ENCODE measurements around the gene PNMA6F. TPM values are rescaled to one million over a fixed set of nuclear protein-coding genes. Genes with fewer than 3 reads are reported as not detected.

Gene PNMA6F
- total and polyA plus RNA-seq, 11 donors, result not detected

Other genes with a start within 250 kb of the PNMA6F start
- 1 to 10 TPM in 8 of 9 donors, under 1 TPM in 1; 0.74 to 3.1 (median 1.7) TPM for gene PNMA6A, start 249.3 kb downstream of the PNMA6F start, total RNA-seq
- 1 to 10 TPM in 1 of 2 donors, under 1 TPM in 1; 0.71 to 3.4 TPM for gene PNMA6A, start 249.3 kb downstream of the PNMA6F start, polyA plus RNA-seq
- gene MAGEA1, start 142.5 kb downstream of the PNMA6F start, total RNA-seq, result not detected
- not detected for gene MAGEA1, start 142.5 kb downstream of the PNMA6F start, polyA plus RNA-seq
- 1 to 10 TPM; 6.0 to 8.6 (median 7.9) TPM for gene ZNF275, start 12.4 kb upstream of the PNMA6F start, total RNA-seq
- gene ZNF275, start 12.4 kb upstream of the PNMA6F start, polyA plus RNA-seq, result 1 to 10 TPM; 2.1 to 6.3 TPM
- not detected for gene PNMA6E, start 79.6 kb upstream of the PNMA6F start, total RNA-seq
- not detected for gene PNMA6E, start 79.6 kb upstream of the PNMA6F start, polyA plus RNA-seq
- gene ZFP92, start 89.7 kb upstream of the PNMA6F start, total RNA-seq, result 1 to 10 TPM in 2 of 9 donors, under 1 TPM in 7; 0.22 to 1.5 (median 0.64) TPM
- under 1 TPM; 0.23 to 0.47 TPM for gene ZFP92, start 89.7 kb upstream of the PNMA6F start, polyA plus RNA-seq
- gene TREX2, start 124.3 kb upstream of the PNMA6F start, total RNA-seq, result under 1 TPM in 6 of 9 donors, not detected in 3; 0.22 to 0.48 (median 0.29) TPM
- under 1 TPM; 0.23 to 0.32 TPM for gene TREX2, start 124.3 kb upstream of the PNMA6F start, polyA plus RNA-seq
- gene HAUS7, start 148.8 kb upstream of the PNMA6F start, total RNA-seq, result 10 to 100 TPM; 15.3 to 28.2 (median 19.5) TPM
- gene HAUS7, start 148.8 kb upstream of the PNMA6F start, polyA plus RNA-seq, result 10 to 100 TPM; 23.9 to 25.8 TPM
- gene BGN, start 173.2 kb upstream of the PNMA6F start, total RNA-seq, result 100 to 1,000 TPM in 2 of 9 donors, 10 to 100 TPM in 7; 55.7 to 264 (median 76.9) TPM
- gene BGN, start 173.2 kb upstream of the PNMA6F start, polyA plus RNA-seq, result 10 to 100 TPM; 57.9 to 86.3 TPM
- under 1 TPM in 1 of 9 donors, not detected in 8; 0.12 TPM for gene ATP2B3, start 195.9 kb upstream of the PNMA6F start, total RNA-seq
- gene ATP2B3, start 195.9 kb upstream of the PNMA6F start, polyA plus RNA-seq, result not detected

Data from heart left ventricle (tissue), 11 donors.